ENCODE measurements around the gene GRIK5. TPM values are rescaled to one million over a fixed set of nuclear protein-coding genes. Genes with fewer than 3 reads are reported as not detected.
A peak's percentile ranks its signal among the peaks of the same experiment; 100 is the strongest.

Gene GRIK5
- total and polyA plus RNA-seq, 2 of the 8 experiments (the other 6 are each of a cell fraction or from before 2014, with no cell fraction given), result 17.8 to 42.9 TPM

- TF ChIP-seq POU5F1 (IDR thresholded peaks at IDR 0.05; ENCODE audit: low read depth, low read length) (no peak), POLR2AphosphoS5 (IDR thresholded peaks at IDR 0.05; ENCODE audit: low read depth, low read length) (peak; percentile 40; the same call in 1 of the 2 replicates)
Measured at GRCh38 chr19:42081584-42082203, 11.7 kb upstream of the GRIK5 start (continued).
